ENCODE measurements around the gene SFRP2. TPM values are rescaled to one million over a fixed set of nuclear protein-coding genes. Genes with fewer than 3 reads are reported as not detected.

SFRP2 gene
- total RNA-seq, 2 experiments from 2014 or later: not detected

- no peaks in the 10 kb centered on the region for H3K9me3 ChIP-seq (ENCODE audit: control insufficient read depth in 1 of 2, insufficient read depth in 1 of 2, low read length in 2 of 2)
- no peak overlapping the region for H3K4me3 ChIP-seq (ENCODE audit: low read length)
- H3K27ac ChIP-seq (ENCODE audit: low read depth in 1 of 2, low read length in 2 of 2): no peak overlapping the region
- DNase-seq: no peak
- Mint-ChIP-seq H3K9me3 (no peaks in the 10 kb centered on the region), H3K4me3 (no peak overlapping the region), H3K36me3 (ENCODE audit: low read depth) (no peaks in the 10 kb centered on the region), H3K27ac (no peak overlapping the region), H3K4me1 (ENCODE audit: low read depth) (no peaks in the 10 kb centered on the region), H3K27me3 (peaks cover 26% of the 10 kb centered on the region)
- H3K36me3 ChIP-seq (ENCODE audit: insufficient read depth, low read length): no peaks in the 10 kb centered on the region
- no peak for TF ChIP-seq CTCF (IDR thresholded peaks at IDR 0.05)
- no peaks in the 10 kb centered on the region for H3K4me1 ChIP-seq (ENCODE audit: insufficient read depth, low read length)
- ChIA-PET POLR2A (no interaction called here), CTCF (no interaction called here)
- peaks cover 2 to 6% of the 10 kb centered on the region in 2 experiments for H3K27me3 ChIP-seq (ENCODE audit: control insufficient read depth in 1 of 2, insufficient read depth in 2 of 2, low read length in 2 of 2)
- intact Hi-C loops (cut with DNase I, micrococcal nuclease): no loop called here
- no peak for ATAC-seq (ENCODE audit: poor library complexity)
These were observed 43.9 kb upstream of the SFRP2 start for GRCh38 chr4:153832720-153833287.

GRCh38 chr4:153832054-153832453 is 43.2 kb upstream of the SFRP2 start:
- ATAC-seq (ENCODE audit: poor library complexity): no peak
- intact Hi-C loops (cut with DNase I, micrococcal nuclease): no loop called here
- no peak for DNase-seq
- H3K27me3 Mint-ChIP-seq: peaks cover 26% of the 10 kb centered on the region
- H3K27ac Mint-ChIP-seq: no peak overlapping the region
- no peak for TF ChIP-seq CTCF (IDR thresholded peaks at IDR 0.05)
- no peaks in the 10 kb centered on the region for H3K9me3 ChIP-seq (ENCODE audit: control insufficient read depth in 1 of 2, insufficient read depth in 1 of 2, low read length in 2 of 2)
- CTCF ChIA-PET: no interaction called here
- no peaks in the 10 kb centered on the region for H3K4me1 Mint-ChIP-seq (ENCODE audit: low read depth)
- H3K27me3 ChIP-seq (ENCODE audit: control insufficient read depth in 1 of 2, insufficient read depth in 2 of 2, low read length in 2 of 2): peaks cover 2 to 6% of the 10 kb centered on the region in 2 experiments
- no peaks in the 10 kb centered on the region for H3K36me3 Mint-ChIP-seq (ENCODE audit: low read depth)
- H3K4me3 Mint-ChIP-seq: no peak overlapping the region
- H3K9me3 Mint-ChIP-seq: no peaks in the 10 kb centered on the region
- H3K27ac ChIP-seq (ENCODE audit: low read depth in 1 of 2, low read length in 2 of 2): no peak overlapping the region
- H3K36me3 ChIP-seq (ENCODE audit: insufficient read depth, low read length): no peaks in the 10 kb centered on the region
- H3K4me3 ChIP-seq (ENCODE audit: low read length): no peak overlapping the region
- no peaks in the 10 kb centered on the region for H3K4me1 ChIP-seq (ENCODE audit: insufficient read depth, low read length)
- POLR2A ChIA-PET: no interaction called here

GRCh38 chr4:153831245-153831644 is 42.4 kb upstream of the SFRP2 start:
- Histone ChIP-seq H3K9me3 (ENCODE audit: control insufficient read depth in 1 of 2, insufficient read depth in 1 of 2, low read length in 2 of 2) (no peaks in the 10 kb centered on the region), H3K4me3 (ENCODE audit: low read length) (no peak overlapping the region), H3K4me1 (ENCODE audit: insufficient read depth, low read length) (no peaks in the 10 kb centered on the region), H3K27ac (ENCODE audit: low read depth in 1 of 2, low read length in 2 of 2) (no peak overlapping the region), H3K36me3 (ENCODE audit: insufficient read depth, low read length) (no peaks in the 10 kb centered on the region), H3K27me3 (ENCODE audit: control insufficient read depth in 1 of 2, insufficient read depth in 2 of 2, low read length in 2 of 2) (peaks cover 2 to 6% of the 10 kb centered on the region in 2 experiments)
- DNase-seq (no peak), ATAC-seq (ENCODE audit: poor library complexity) (no peak)
- Mint-ChIP-seq H3K36me3 (ENCODE audit: low read depth) (no peaks in the 10 kb centered on the region), H3K27ac (no peak overlapping the region), H3K27me3 (peaks cover 26% of the 10 kb centered on the region), H3K4me1 (ENCODE audit: low read depth) (no peaks in the 10 kb centered on the region), H3K9me3 (no peaks in the 10 kb centered on the region), H3K4me3 (no peak overlapping the region)
- intact Hi-C loops (cut with DNase I, micrococcal nuclease): no loop called here
- TF ChIP-seq CTCF (IDR thresholded peaks at IDR 0.05): no peak
- ChIA-PET CTCF (no interaction called here), POLR2A (no interaction called here)

Measured in CD4-positive, alpha-beta T cell (primary cell).